GM12878 (cell line): ENCODE data around the gene BDKRB2. TPM values are rescaled to one million over a fixed set of nuclear protein-coding genes. Genes with fewer than 3 reads are reported as not detected.

Experiments used
- ATAC-seq: fragments of 200-7000 bp; cut with Tn5 transposase; 3 replicates; pipeline ENCODE4 v1.9.1; 2020; ENCODE audit warnings: mild to moderate bottlenecking, moderate library complexity
- BruUV-seq: library from RNA; stranded (reverse); fragments of 400-500 nt; replicated peaks from 2 replicates; lab custom pipeline; 2021; lab: Mats Ljungman, UMichigan
- CTCF ChIA-PET: fragments of 300-600 bp; sonication (Branson Sonifier 250); formaldehyde crosslinking; extraction: SDS; loops from one replicate; lab custom pipeline; 2021; ENCODE audit warnings: inconsistent platforms; lab: Yijun Ruan, JAX
- POLR2A ChIA-PET: fragments of 350-600 bp; formaldehyde crosslinking; extraction: SDS; loops from one replicate; lab custom pipeline; 2021; ENCODE audit warnings: inconsistent platforms; lab: Charles Lee
- RAD21 ChIA-PET: fragments of 300-600 bp; sonication (Branson Sonifier 250); formaldehyde crosslinking; loops from one replicate; lab custom pipeline; 2023; ENCODE audit warnings: antibody characterized with exemption; ENCODE audit not compliant: unreplicated experiment; lab: Charles Lee
- SMC1A ChIA-PET: fragments of 300-600 bp; sonication (Branson Sonifier 250); formaldehyde crosslinking; loops from one replicate; lab custom pipeline; 2023; ENCODE audit not compliant: unreplicated experiment, uncharacterized antibody; lab: Charles Lee
- DNase-seq: peaks from one replicate; pipeline ENCODE4 v3.0.0-alpha.2; 2011; ENCODE audit warnings: low read depth, low spot score
- FAIRE-seq: peaks from 3 replicates; lab custom pipeline; 2011; peaks lifted over from hg19 to GRCh38; lab: Jason Lieb, UNC
- H2AFZ ChIP-seq: 2 replicates; pipeline ENCODE4 v1.6.0; 2011; ENCODE audit warnings: low read depth, low read length, control low read depth; ENCODE audit not compliant: control insufficient read depth
- H3K27ac ChIP-seq: 2 replicates; pipeline ENCODE4 v1.5.1; 2011; ENCODE audit warnings: control low read depth; ENCODE audit not compliant: control insufficient read depth, insufficient read depth
- H3K27me3 ChIP-seq, 2 experiments: replicated peaks in 1 of 2; 2 replicates each; pipeline versions ENCODE4 v1.6.0 to v1.6.1; 2011; ENCODE audit warnings: low read length in 1 of 2; ENCODE audit not compliant: control insufficient read depth in 2 of 2, insufficient read depth in 2 of 2
- H3K36me3 ChIP-seq, 2 experiments: 2 replicates each; pipeline ENCODE4 v1.5.1; 2011; ENCODE audit warnings: low read length in 1 of 2; ENCODE audit not compliant: control insufficient read depth in 2 of 2, insufficient read depth in 2 of 2
- H3K4me1 ChIP-seq: 2 replicates; pipeline ENCODE4 v1.6.1; 2011; ENCODE audit warnings: mild to moderate bottlenecking, low read length, moderate library complexity, mixed read lengths; ENCODE audit not compliant: control insufficient read depth, insufficient read depth
- H3K4me2 ChIP-seq: 2 replicates; pipeline ENCODE4 v1.6.0; 2011; ENCODE audit warnings: control low read depth; ENCODE audit not compliant: control insufficient read depth, insufficient read depth
- H3K4me3 ChIP-seq: fragments of 200-600 bp; sonication (generic); 2 replicates; pipeline ENCODE4 v1.5.1; 2016
- H3K79me2 ChIP-seq: 2 replicates; pipeline ENCODE4 v1.6.0; 2011; ENCODE audit warnings: low read length; ENCODE audit not compliant: control insufficient read depth, insufficient read depth
- H3K9ac ChIP-seq: 2 replicates; pipeline ENCODE4 v1.8.0; 2011; ENCODE audit warnings: low read length, control low read depth, mixed read lengths; ENCODE audit not compliant: control insufficient read depth, insufficient read depth
- H3K9me3 ChIP-seq: replicated peaks from 3 replicates; pipeline ENCODE4 v1.5.1; 2011; ENCODE audit warnings: mild to moderate bottlenecking, low read length; ENCODE audit not compliant: control insufficient read depth, insufficient read depth
- H4K20me1 ChIP-seq: 2 replicates; pipeline ENCODE4 v1.6.0; 2011; ENCODE audit not compliant: control insufficient read depth, insufficient read depth
- BHLHE40 ChIP-seq, 2 experiments: fragments of 450-650 bp in 1 of 2; IDR thresholded peaks; 2 replicates each; pipeline ENCODE4 v1.6.1; 2011 to 2017; ENCODE audit warnings: low read depth in 2 of 2, borderline replicate concordance in 1 of 2, improper control_type of control experiment in 1 of 2, low read length in 1 of 2, mild to moderate bottlenecking in 1 of 2
- CBX3 ChIP-seq: fragments of 200-600 bp; sonication (generic); IDR thresholded peaks from 2 replicates; pipeline ENCODE4 v1.6.1; 2016; ENCODE audit warnings: low read depth, borderline replicate concordance
- DPF2 ChIP-seq: fragments of 450-650 bp; IDR thresholded peaks from 2 replicates; pipeline ENCODE4 v1.6.1; 2017; ENCODE audit warnings: mild to moderate bottlenecking
- EED ChIP-seq: sonication (generic); IDR thresholded peaks from 2 replicates; pipeline ENCODE4 v1.6.1; 2016; ENCODE audit warnings: antibody characterized with exemption, low read depth
- FOS ChIP-seq: IDR thresholded peaks from 3 replicates; pipeline ENCODE4 v1.6.1; 2011; ENCODE audit warnings: borderline replicate concordance; ENCODE audit not compliant: insufficient read length; ENCODE audit errors: extremely low read depth
- IKZF1 ChIP-seq: fragments of 450-650 bp; conservative IDR thresholded peaks from 2 replicates; pipeline ENCODE4 v1.6.1; 2017; ENCODE audit warnings: antibody characterized with exemption, mild to moderate bottlenecking
- IKZF2 ChIP-seq, 2 experiments: fragments of 450-650 bp; IDR thresholded peaks; 2 replicates each; pipeline ENCODE4 v1.6.1; 2017; ENCODE audit warnings: mild to moderate bottlenecking in 2 of 2, moderate library complexity in 2 of 2
- IRF4 ChIP-seq: IDR thresholded peaks from 2 replicates; pipeline ENCODE4 v1.6.1; 2011; ENCODE audit warnings: low read depth, low read length
- MYB ChIP-seq: fragments of 150-350 bp; IDR thresholded peaks from 2 replicates; pipeline ENCODE4 v1.6.1; 2014; ENCODE audit warnings: mild to moderate bottlenecking, low read depth, low read length, borderline replicate concordance
- MYC ChIP-seq: IDR thresholded peaks from 2 replicates; pipeline ENCODE4 v1.6.1; 2011; ENCODE audit warnings: mild to moderate bottlenecking, low read length, moderate library complexity, inconsistent platforms; ENCODE audit not compliant: insufficient read depth, insufficient replicate concordance, insufficient read length, severe bottlenecking
- NR2F1 ChIP-seq: fragments of 450-650 bp; conservative IDR thresholded peaks from 2 replicates; pipeline ENCODE4 v1.6.1; 2017; ENCODE audit warnings: mild to moderate bottlenecking
- POLR2A ChIP-seq: IDR thresholded peaks from 2 replicates; pipeline ENCODE4 v1.6.1; 2011; ENCODE audit warnings: low read depth, mild to moderate bottlenecking, low read length
- RBBP5 ChIP-seq: fragments of 200-600 bp; sonication (generic); conservative IDR thresholded peaks from 2 replicates; pipeline ENCODE4 v1.6.1; 2016
- ZNF384 ChIP-seq: IDR thresholded peaks from 2 replicates; pipeline ENCODE4 v1.6.1; 2012; ENCODE audit warnings: low read depth, mild to moderate bottlenecking, low read length, improper control_type of control experiment, borderline replicate concordance
- WGBS: methylation state at CpG from one replicate; pipeline ENCODE4 v1.1.6; 2016; ENCODE audit warnings: low lambda C conversion rate; ENCODE audit not compliant: insufficient replicate concordance, insufficient coverage; ENCODE audit errors: missing lambda C conversion rate; 5-methylcytosine and 5-hydroxymethylcytosine counted together
- in situ Hi-C: fragments of 300-500 bp; cut with MboI; formaldehyde crosslinking; loops from 9 replicates; pipeline ENCODE4 v1.14.3; 2018; ENCODE audit warnings: mixed read lengths
- intact Hi-C: fragments of 100-400 bp; cut with micrococcal nuclease; formaldehyde crosslinking; loops from one replicate; pipeline ENCODE4 v1.14.2; 2022; ENCODE audit not compliant: unreplicated experiment
- polyA plus RNA-seq, 11 experiments: library from polyadenylated mRNA; depleted of rRNA in 4 of 11; unstranded in 6 of 11; stranded (reverse) in 5 of 11; fragments of >200 nt; fragmentation: Nextera tagmentation in 4 of 11; fragmentation: Illumina TruSeq in 1 of 11; extraction: Ambion mirVana in 4 of 11; extraction: Trizol in 1 of 11; gene quantifications; 1 replicate in 1 of 11; 2 replicates in 10 of 11; pipeline versions ENCODE4 v1.2.1 to v1.2.3, GENCODE V29; 2011 to 2016; ENCODE audit warnings: inconsistent platforms in 2 of 11, missing spikeins in 2 of 11, low read depth in 1 of 11
- total RNA-seq, 4 experiments: library from RNA; depleted of rRNA in 3 of 4; stranded (reverse); fragments of >200 nt in 3 of 4; fragmentation: Illumina TruSeq in 1 of 4; extraction: Trizol in 1 of 4; gene quantifications; 2 replicates each; pipeline versions ENCODE4 v1.2.1 to v1.2.3, GENCODE V29; 2013 to 2021
- TF ChIP-seq, protein P1 (sequence below): fragments of 450-650 bp; IDR thresholded peaks from 2 replicates; pipeline ENCODE4 v1.6.1; 2017; ENCODE audit warnings: borderline replicate concordance
- TF ChIP-seq, protein P2 (sequence below): fragments of 150-350 bp; IDR thresholded peaks from 2 replicates; pipeline ENCODE4 v1.6.1; 2016; ENCODE audit warnings: low read depth, low read length
- TF ChIP-seq, protein P3 (sequence below): IDR thresholded peaks from 2 replicates; pipeline ENCODE4 v1.6.1; 2012; ENCODE audit warnings: low read depth, low read length, improper control_type of control experiment

BDKRB2 gene
- total and polyA plus RNA-seq, 10 of the 15 experiments (the other 5 are each of a cell fraction or from before 2014, with no cell fraction given): 0.08 TPM; not detected in 9

GRCh38 chr14:96227428-96227827 is 22.8 kb downstream of the BDKRB2 start:
- no TSS peak for BruUV-seq
- intact Hi-C loops (no loop called here), in situ Hi-C loops (no loop called here)
- RAD21 ChIA-PET: no interaction called here
- no peak overlapping the region for H3K9ac ChIP-seq
- H3K4me2 ChIP-seq: no peak overlapping the region
- POLR2A ChIA-PET: no interaction called here
- no peaks in the 10 kb centered on the region for H3K36me3 ChIP-seq
- ATAC-seq (no peak), FAIRE-seq (no peak), DNase-seq (no peak)
- CTCF ChIA-PET: no interaction called here
- H3K27ac ChIP-seq: no peak overlapping the region
- no peaks in the 10 kb centered on the region; the same call in 2 of the 3 replicates for H3K9me3 ChIP-seq
- no peak overlapping the region for H3K4me3 ChIP-seq
- H3K79me2 ChIP-seq: no peaks in the 10 kb centered on the region
- H2AFZ ChIP-seq: no peak overlapping the region
- no peaks in the 10 kb centered on the region; a peak in 1 of 4 replicates for H3K27me3 ChIP-seq
- no peaks in the 10 kb centered on the region for H3K4me1 ChIP-seq
- TF ChIP-seq EED: no peak
- no peak for TF ChIP-seq IRF4
- no peak for TF ChIP-seq MYB
- no peak for TF ChIP-seq BHLHE40 (IDR thresholded peaks at IDR 0.05; ENCODE audit: borderline replicate concordance in 1 of 2, low read depth in 2 of 2, low read length in 1 of 2)
- no peak for TF ChIP-seq POLR2A
- TF ChIP-seq, protein P1, sequence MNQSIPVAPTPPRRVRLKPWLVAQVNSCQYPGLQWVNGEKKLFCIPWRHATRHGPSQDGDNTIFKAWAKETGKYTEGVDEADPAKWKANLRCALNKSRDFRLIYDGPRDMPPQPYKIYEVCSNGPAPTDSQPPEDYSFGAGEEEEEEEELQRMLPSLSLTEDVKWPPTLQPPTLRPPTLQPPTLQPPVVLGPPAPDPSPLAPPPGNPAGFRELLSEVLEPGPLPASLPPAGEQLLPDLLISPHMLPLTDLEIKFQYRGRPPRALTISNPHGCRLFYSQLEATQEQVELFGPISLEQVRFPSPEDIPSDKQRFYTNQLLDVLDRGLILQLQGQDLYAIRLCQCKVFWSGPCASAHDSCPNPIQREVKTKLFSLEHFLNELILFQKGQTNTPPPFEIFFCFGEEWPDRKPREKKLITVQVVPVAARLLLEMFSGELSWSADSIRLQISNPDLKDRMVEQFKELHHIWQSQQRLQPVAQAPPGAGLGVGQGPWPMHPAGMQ: no peak
- no peak for TF ChIP-seq FOS
- TF ChIP-seq IKZF1: no peak
- TF ChIP-seq NR2F1: no peak
- TF ChIP-seq ZNF384: no peak
- TF ChIP-seq, protein P2, sequence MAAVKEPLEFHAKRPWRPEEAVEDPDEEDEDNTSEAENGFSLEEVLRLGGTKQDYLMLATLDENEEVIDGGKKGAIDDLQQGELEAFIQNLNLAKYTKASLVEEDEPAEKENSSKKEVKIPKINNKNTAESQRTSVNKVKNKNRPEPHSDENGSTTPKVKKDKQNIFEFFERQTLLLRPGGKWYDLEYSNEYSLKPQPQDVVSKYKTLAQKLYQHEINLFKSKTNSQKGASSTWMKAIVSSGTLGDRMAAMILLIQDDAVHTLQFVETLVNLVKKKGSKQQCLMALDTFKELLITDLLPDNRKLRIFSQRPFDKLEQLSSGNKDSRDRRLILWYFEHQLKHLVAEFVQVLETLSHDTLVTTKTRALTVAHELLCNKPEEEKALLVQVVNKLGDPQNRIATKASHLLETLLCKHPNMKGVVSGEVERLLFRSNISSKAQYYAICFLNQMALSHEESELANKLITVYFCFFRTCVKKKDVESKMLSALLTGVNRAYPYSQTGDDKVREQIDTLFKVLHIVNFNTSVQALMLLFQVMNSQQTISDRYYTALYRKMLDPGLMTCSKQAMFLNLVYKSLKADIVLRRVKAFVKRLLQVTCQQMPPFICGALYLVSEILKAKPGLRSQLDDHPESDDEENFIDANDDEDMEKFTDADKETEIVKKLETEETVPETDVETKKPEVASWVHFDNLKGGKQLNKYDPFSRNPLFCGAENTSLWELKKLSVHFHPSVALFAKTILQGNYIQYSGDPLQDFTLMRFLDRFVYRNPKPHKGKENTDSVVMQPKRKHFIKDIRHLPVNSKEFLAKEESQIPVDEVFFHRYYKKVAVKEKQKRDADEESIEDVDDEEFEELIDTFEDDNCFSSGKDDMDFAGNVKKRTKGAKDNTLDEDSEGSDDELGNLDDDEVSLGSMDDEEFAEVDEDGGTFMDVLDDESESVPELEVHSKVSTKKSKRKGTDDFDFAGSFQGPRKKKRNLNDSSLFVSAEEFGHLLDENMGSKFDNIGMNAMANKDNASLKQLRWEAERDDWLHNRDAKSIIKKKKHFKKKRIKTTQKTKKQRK: no peak
- TF ChIP-seq RBBP5: no peak
- no peak for TF ChIP-seq DPF2
- TF ChIP-seq, protein P3, sequence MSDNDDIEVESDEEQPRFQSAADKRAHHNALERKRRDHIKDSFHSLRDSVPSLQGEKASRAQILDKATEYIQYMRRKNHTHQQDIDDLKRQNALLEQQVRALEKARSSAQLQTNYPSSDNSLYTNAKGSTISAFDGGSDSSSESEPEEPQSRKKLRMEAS: no peak
- no peak for TF ChIP-seq IKZF2 (IDR thresholded peaks at IDR 0.05)
- no peak for TF ChIP-seq CBX3
- TF ChIP-seq MYC: no peak
- SMC1A ChIA-PET: no interaction called here
- no peaks in the 10 kb centered on the region for H4K20me1 ChIP-seq
- WGBS: 35% methylated on average over 7 of the region's 7 CpGs
